Thyroid gland (tissue), 4 donors: ENCODE data around the gene NF2. TPM values are rescaled to one million over a fixed set of nuclear protein-coding genes. Genes with fewer than 3 reads are reported as not detected.

ENCODE experiments used
- DNase-seq, 2 donors: peaks; one replicate each; pipeline ENCODE4 v3.0.0-alpha.2; 2019
- H3K27ac ChIP-seq, 3 donors: fragments of 200-600 bp; sonication (generic); 1 replicate in 2 of 3; 2 replicates in 1 of 3; pipeline ENCODE4 v1.5.1; 2016 to 2019; ENCODE audit warnings: mild to moderate bottlenecking in 1 of 3, moderate library complexity in 1 of 3
- H3K27me3 ChIP-seq: fragments of 200-600 bp; sonication (generic); one replicate; pipeline ENCODE4 v1.5.1; 2019
- H3K36me3 ChIP-seq, 2 donors: fragments of 200-600 bp; sonication (generic); one replicate each; pipeline ENCODE4 v1.5.1; 2016 to 2019
- H3K4me1 ChIP-seq, 2 donors: fragments of 200-600 bp; sonication (generic); one replicate each; pipeline ENCODE4 v1.5.1; 2017 to 2019
- H3K4me3 ChIP-seq, 3 donors: fragments of 200-600 bp; sonication (generic); replicated peaks in 1 of 3; 1 replicate in 2 of 3; 2 replicates in 1 of 3; pipeline ENCODE4 v1.5.1; 2016; ENCODE audit warnings: mild to moderate bottlenecking in 1 of 3
- H3K9me3 ChIP-seq: fragments of 200-600 bp; sonication (generic); one replicate; pipeline ENCODE4 v1.5.1; 2017
- CTCF ChIP-seq, 6 experiments: fragments of 200-600 bp in 3 of 6; fragments of 450-650 bp in 3 of 6; sonication (generic) in 3 of 6; IDR thresholded peaks; one replicate each; pipeline ENCODE4 v1.5.1; 2016 to 2019; ENCODE audit warnings: antibody characterized with exemption in 6 of 6, mild to moderate bottlenecking in 2 of 6, inconsistent platforms in 1 of 6, moderate library complexity in 1 of 6
- POLR2A ChIP-seq, 2 donors: fragments of 450-650 bp; IDR thresholded peaks; one replicate each; pipeline ENCODE4 v1.6.1; 2017; ENCODE audit warnings: antibody characterized with exemption in 2 of 2, mild to moderate bottlenecking in 2 of 2, moderate library complexity in 1 of 2
- WGBS, 2 donors: methylation state at CpG; one replicate each; pipeline ENCODE4 v1.1.5; 2017; 5-methylcytosine and 5-hydroxymethylcytosine counted together
- intact Hi-C: fragments of 100-400 bp; cut with DNase I; formaldehyde crosslinking; loops from one replicate; pipeline ENCODE4 v1.15.1; 2023
- total RNA-seq, 4 donors: library from RNA; depleted of rRNA; stranded (reverse); fragments of >200 nt; gene quantifications; one replicate each; pipeline ENCODE4 v1.2.3, GENCODE V29; 2016

NF2 gene
- total RNA-seq, 4 donors from 2014 or later = 37.5 to 65.5 (median 51.6) TPM

GRCh38 chr22:29607426-29607825 is 4.0 kb downstream of the NF2 start:
- WGBS, 2 donors = 75 to 84% methylated on average over 2 of the region's 2 CpGs
- Histone ChIP-seq H3K9me3 (no peaks in the 10 kb centered on the region), H3K4me3 (no peak overlapping the region), H3K4me1 (peaks cover 15 to 19% of the 10 kb centered on the region in 2 donors), H3K36me3 (no peaks in the 10 kb centered on the region), H3K27me3 (no peaks in the 10 kb centered on the region), H3K27ac (no peak overlapping the region)
- DNase-seq = no peak
- intact Hi-C loops = no loop called here
- no peak for TF ChIP-seq POLR2A (IDR thresholded peaks at IDR 0.05)
- no peak for TF ChIP-seq CTCF (IDR thresholded peaks at IDR 0.05)

- DNase-seq = no peak
- Histone ChIP-seq H3K27me3 (no peaks in the 10 kb centered on the region), H3K27ac (no peak overlapping the region), H3K4me3 (no peak overlapping the region), H3K9me3 (no peaks in the 10 kb centered on the region), H3K4me1 (peaks cover 13 to 19% of the 10 kb centered on the region in 2 donors), H3K36me3 (no peaks in the 10 kb centered on the region)
- intact Hi-C loops = no loop called here
- WGBS, 2 donors = 53 to 65% methylated on average over 2 of the region's 2 CpGs
- TF ChIP-seq CTCF (IDR thresholded peaks at IDR 0.05) (peak in 2 of 6 experiments; percentile 23 to 36), POLR2A (IDR thresholded peaks at IDR 0.05) (no peak)
These were observed 5.7 kb downstream of the NF2 start for GRCh38 chr22:29609139-29609538.

GRCh38 chr22:29610780-29611179 is 7.3 kb downstream of the NF2 start:
- intact Hi-C loops = no loop called here
- WGBS, 2 donors = 86 to 97% methylated on average over 1 of the region's 1 CpG
- H3K27me3 ChIP-seq = no peaks in the 10 kb centered on the region
- DNase-seq = no peak
- H3K36me3 ChIP-seq = no peaks in the 10 kb centered on the region
- H3K4me1 ChIP-seq = peaks cover 0 to 15% of the 10 kb centered on the region in 2 donors
- no peaks in the 10 kb centered on the region for H3K9me3 ChIP-seq
- H3K27ac ChIP-seq = no peak overlapping the region
- no peak overlapping the region for H3K4me3 ChIP-seq
- TF ChIP-seq POLR2A (IDR thresholded peaks at IDR 0.05) (no peak), CTCF (IDR thresholded peaks at IDR 0.05) (no peak)

- WGBS, 2 donors = 93 to 95% methylated on average over 4 of the region's 4 CpGs
- H3K4me1 ChIP-seq = peaks cover 36% of the 10 kb centered on the region in 2 donors
- no peaks in the 10 kb centered on the region for H3K9me3 ChIP-seq
- intact Hi-C loops = no loop called here
- peak overlapping the region in 1 of 3 donors; percentile 87 for H3K27ac ChIP-seq
- H3K36me3 ChIP-seq = no peaks in the 10 kb centered on the region
- no peak for TF ChIP-seq POLR2A (IDR thresholded peaks at IDR 0.05)
- no peak for TF ChIP-seq CTCF (IDR thresholded peaks at IDR 0.05)
- no peak for DNase-seq
- no peaks in the 10 kb centered on the region for H3K27me3 ChIP-seq
- H3K4me3 ChIP-seq = no peak overlapping the region
These were observed 12.4 kb downstream of the NF2 start for GRCh38 chr22:29615705-29616327.

- peak; percentile 59 to 71 for DNase-seq
- TF ChIP-seq POLR2A (IDR thresholded peaks at IDR 0.05) (no peak), CTCF (IDR thresholded peaks at IDR 0.05) (no peak)
- Histone ChIP-seq H3K27ac (peak overlapping the region; percentile 60 to 87 (median 81)), H3K9me3 (no peaks in the 10 kb centered on the region), H3K4me1 (peaks cover 42 to 52% of the 10 kb centered on the region in 2 donors), H3K4me3 (no peak overlapping the region), H3K27me3 (no peaks in the 10 kb centered on the region), H3K36me3 (no peaks in the 10 kb centered on the region)
- intact Hi-C loops = no loop called here
- WGBS, 2 donors = 11 to 12% methylated on average over 2 of the region's 2 CpGs
These were observed 14.6 kb downstream of the NF2 start for GRCh38 chr22:29617922-29618629.
